ENCODE results near the gene PPM1D.

GRCh38 chr17:60599620-60600489, at the start of gene PPM1D:
- TF ChIP-seq POLR2AphosphoS5 (IDR thresholded peaks at IDR 0.05) (peak; percentile 92), CTCF (IDR thresholded peaks at IDR 0.05) (peak in 2 of 4 experiments; percentile 30 to 44)

Measured in prostate gland (tissue), 2 donors.